Stimulated activated CD8-positive, alpha-beta memory T cell treated with anti-CD3 and anti-CD28 coated beads, Interleukin-12 subunit alpha, Interleukin-12 subunit beta, amount 100 ng/mL, for 24 hours (primary cell): ENCODE data around the gene C4orf46.
"Not testable (repeated sequence)": the region's sequence is repeated elsewhere in the genome, so short reads cannot be mapped to it uniquely, and the experiment has no call there.

Source experiments
- DNase-seq: peaks from one replicate; pipeline ENCODE4 v3.0.0-alpha.2; 2020; ENCODE audit errors: extremely low read depth

Gene C4orf46

DNA sequence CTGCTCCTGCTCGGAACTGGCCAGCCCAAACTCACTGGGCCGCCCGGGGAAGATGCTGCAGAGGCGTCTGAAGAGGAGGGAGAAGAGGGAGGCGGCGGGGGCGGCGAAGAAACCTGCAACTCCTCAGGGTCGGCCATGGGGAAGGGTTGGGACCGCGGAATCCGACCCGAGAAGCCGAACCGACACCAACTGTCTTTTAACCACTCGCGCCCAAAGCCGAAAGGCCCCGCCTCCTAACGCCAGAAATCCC, at the start of gene C4orf46:
Gene C4orf46, minus strand, starts transcription at position 223 of the 250 bp plus-strand sequence. Its CDS starts 86 bp downstream, at position 137.
- DNase-seq: no peak

- no peak for DNase-seq
These were observed 44.1 kb upstream of the C4orf46 start for GRCh38 chr4:158715802-158716201.

DNA sequence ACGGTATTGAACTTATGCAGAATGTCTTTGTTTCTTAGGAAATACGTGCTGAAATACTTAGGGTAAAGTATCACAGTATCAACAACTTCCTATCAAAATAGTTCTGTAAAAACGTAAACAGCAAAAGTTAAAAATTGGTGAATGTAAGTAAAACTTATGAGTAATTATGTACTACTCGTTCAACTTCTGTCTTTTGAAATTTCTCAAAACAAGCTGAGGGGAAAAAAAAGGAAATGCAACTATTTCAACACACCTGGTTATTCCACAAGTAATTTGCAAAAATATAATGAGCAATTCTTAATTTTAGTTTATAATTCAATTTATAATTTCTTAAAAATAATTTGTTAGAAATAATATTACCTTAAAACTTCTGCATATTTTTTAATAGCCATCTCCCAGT, 43.2 kb upstream of the C4orf46 start:
- no peak for DNase-seq

GRCh38 chr4:158712622-158713021, 40.9 kb upstream of the C4orf46 start:
- DNase-seq: not testable (repeated sequence)

GRCh38 chr4:158710814-158711213, 39.1 kb upstream of the C4orf46 start:
- DNase-seq: no peak

- DNase-seq: no peak
These were observed 32.6 kb upstream of the C4orf46 start for GRCh38 chr4:158704274-158704673.

DNA sequence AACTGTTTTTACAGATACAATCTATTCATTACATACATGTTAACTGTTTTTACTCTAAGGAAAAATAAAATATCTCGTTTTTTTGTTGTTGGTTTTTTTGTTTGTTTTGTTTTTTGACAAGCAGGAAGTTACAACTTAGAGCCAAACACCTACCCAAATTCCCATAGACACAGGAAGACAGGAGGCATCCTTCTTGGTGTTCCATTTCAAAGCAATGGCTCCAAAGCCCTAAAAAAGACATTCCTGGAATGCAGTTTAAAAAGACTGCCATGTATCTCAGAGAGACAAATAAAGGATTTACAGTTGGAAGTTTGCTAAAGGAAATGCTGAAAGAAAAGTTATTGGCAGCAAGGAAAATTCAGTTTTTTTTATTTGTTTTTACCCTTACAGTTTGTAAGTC, 17.1 kb upstream of the C4orf46 start:
- no peak for DNase-seq

GRCh38 chr4:158682066-158682465, 10.4 kb upstream of the C4orf46 start:
- no peak for DNase-seq

- no peak for DNase-seq
These were observed 9.9 kb upstream of the C4orf46 start for GRCh38 chr4:158681629-158682028.

DNA sequence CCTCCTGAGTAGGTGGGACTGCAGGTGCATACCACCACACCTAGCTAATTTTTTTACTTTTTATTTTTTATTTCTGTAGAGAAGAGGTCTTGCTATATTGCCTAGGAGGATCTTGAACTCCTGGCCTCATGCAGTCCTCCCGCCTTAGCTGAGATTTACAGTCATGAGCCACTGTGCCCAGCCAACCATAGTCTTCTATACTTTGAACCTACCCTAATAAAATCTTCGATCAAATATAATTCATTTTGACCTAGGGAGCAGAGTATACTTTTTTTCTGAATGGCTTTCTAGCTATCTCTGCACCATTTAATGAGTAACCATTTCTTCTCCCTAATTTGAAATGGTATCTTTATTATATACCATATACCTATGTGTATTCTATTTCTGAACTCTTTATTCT, 7.1 kb upstream of the C4orf46 start:
- DNase-seq: no peak

GRCh38 chr4:158676076-158676475, 4.4 kb upstream of the C4orf46 start:
- no peak for DNase-seq

DNA sequence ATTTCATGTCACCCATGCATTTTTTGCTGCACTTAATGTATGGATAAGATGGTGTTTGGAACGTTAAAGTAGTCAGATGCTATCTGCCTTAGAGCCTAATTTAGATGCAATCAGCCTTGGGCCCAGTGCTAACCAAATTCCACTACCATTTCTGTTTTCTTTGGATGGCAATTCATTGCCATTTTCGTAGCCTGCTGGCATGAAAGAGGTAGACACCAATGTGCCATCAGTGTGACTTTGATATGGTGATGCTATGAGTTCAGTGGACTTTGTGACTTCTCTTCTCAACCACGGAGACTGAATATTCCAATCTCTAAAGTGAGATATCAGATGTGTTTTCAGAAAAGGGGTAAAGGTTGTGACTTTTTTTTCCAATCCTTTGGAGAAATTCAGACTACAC, 1.9 kb upstream of the C4orf46 start:
- DNase-seq: no peak

- peak; percentile 94 for DNase-seq
These were observed 474 bp upstream of the C4orf46 start, which contains the start of gene ETFDH for GRCh38 chr4:158671915-158672806. Gene ETFDH (plus strand): TSS chr4:158672296. CDS start chr4:158672457, 161 bp downstream.

- peak; percentile 30 for DNase-seq
These were observed 567 bp downstream of the C4orf46 start for GRCh38 chr4:158670975-158671664.

DNA sequence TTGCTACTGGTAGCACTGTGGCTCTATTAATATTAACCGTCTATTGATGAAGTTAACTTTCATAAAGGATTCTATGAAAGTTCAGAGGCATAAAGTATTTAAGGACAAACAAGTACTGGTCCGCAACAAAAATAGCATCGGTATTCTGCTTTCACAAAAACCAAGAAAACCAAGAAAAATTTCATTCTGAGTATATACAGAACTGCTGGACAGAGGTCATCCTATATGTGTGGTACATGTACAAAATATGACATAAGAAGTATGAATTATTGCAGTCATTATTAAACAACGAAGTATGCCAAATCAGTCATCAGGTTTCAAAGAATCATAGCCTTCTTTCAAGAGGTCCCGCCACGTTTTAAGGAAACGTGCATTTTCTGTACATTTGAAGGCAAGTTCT, 2.4 kb downstream of the C4orf46 start:
- no peak for DNase-seq

GRCh38 chr4:158667651-158668198, 4.0 kb downstream of the C4orf46 start:
- no peak for DNase-seq

DNA sequence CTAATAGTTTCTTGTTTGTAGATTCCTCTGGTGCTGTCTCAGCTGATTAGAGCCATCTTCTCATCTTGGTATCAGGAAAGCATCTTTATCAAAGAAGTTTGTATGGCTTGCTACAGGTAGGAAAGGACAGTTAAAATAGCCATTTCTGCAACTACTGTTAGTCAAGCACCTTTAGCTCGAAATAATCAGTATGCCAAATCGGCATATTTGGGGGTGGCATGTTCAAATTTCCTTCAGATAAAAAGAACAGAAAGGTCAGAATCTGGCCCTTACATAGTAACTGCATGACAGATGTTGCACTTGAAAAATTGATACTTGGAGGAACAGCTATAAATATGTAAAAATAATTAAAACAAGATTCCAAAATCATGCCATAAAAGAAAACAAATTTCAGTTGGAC, 4.8 kb downstream of the C4orf46 start:
- no peak for DNase-seq

GRCh38 chr4:158664806-158665205, 6.9 kb downstream of the C4orf46 start:
- DNase-seq: no peak

DNA sequence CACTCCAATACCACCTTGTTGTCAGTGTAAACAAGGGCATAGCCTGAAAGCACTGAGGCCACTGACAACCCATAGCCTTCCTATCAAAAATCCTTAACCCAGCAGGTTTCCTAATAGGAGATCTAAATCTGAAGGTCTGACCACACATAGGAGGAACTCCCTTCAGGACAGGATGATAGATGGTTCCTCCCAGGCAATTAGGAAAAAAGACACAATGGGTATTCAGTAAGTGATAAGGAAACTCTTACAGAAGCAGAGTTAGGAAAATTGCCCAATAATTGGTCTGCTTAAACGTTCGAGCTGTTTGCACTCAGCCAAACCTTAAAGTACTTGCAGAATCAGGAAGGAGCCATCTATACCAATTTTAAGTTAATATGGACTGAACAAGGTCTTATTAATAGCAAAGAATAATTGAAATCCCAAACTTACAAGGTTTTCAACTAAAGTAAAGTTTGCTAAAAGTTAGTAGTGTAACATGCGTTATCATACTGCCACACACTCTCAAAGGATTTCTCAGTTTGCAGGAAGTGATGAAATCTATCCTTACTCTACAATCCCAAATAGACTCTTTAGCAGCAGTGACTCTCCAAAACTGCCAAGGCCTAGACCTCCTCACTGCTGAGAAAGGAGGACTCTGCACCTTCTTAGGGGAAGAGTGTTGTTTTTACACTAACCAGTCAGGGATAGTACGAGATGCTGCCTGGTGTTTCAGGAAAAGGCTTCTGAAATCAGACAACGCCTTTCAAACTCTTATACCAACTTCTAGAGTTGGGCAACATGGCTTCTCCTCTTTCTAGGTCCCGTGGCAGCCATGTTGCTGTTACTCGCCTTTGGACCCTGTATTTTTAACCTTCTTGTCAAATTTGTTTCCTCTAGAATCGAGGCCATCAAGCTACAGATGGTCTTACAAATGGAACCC, 7.7 kb downstream of the C4orf46 start:
- not testable (repeated sequence) for DNase-seq

DNA sequence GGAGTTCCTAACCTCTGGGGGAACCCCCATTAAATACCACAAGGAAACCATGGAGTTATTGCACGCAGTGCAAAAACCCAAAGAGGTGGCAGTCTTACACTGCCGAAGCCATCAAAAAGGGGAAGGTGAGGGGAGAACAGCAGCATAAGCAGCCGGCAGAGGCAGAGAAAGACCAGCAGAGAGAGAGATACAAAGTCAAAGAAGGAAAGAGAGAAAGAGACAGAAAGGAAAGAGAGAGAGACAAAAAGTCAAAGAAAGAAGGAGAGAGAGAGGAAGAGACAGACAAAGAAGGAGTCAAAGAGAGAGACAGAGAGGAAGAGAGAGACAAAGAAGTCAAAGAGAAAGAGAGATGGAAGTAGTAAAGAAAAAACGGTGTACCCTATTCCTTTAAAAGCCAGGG, 8.4 kb downstream of the C4orf46 start:
- DNase-seq: not testable (repeated sequence)

GRCh38 chr4:158657291-158657690, 14.4 kb downstream of the C4orf46 start:
- DNase-seq: no peak

DNA sequence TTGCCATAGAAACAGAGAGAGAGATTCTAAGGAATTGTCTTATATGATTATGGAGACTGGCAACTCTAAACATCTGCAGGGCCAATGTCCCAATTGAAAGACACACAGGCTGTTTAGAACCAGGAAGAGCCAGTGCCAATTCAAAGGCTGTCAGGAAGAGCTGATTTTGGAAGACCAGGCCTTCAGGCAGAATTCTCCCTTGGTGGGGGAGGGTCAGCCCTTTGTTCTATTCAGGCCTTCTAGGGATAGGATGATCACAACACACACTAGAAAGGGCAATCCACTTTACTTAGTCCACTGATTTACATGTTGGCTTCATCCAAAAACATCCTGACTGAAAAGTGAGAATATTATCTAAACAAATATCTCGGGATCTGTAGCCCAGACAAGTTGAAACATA, 15.2 kb downstream of the C4orf46 start:
- DNase-seq: no peak
